Stimulated activated CD4-positive, alpha-beta T cell treated with anti-CD3 and anti-CD28 coated beads, Interleukin-1b, Interleukin-23, amount 100 ng/mL, for 1 hour (primary cell): ENCODE data around the gene PIP4K2A.
"Not testable (repeated sequence)": the region's sequence is repeated elsewhere in the genome, so short reads cannot be mapped to it uniquely, and the experiment has no call there.

Source experiments
- DNase-seq, 2 donors: peaks; one replicate each; pipeline ENCODE4 v3.0.0-alpha.2; 2020; ENCODE audit warnings: low read depth in 2 of 2

The PIP4K2A gene

GRCh38 chr10:22719406-22720042, 5.1 kb upstream of the PIP4K2A start:
- DNase-seq, result no peak

GRCh38 chr10:22718659-22719058, 4.3 kb upstream of the PIP4K2A start:
- not testable (repeated sequence) for DNase-seq

- DNase-seq, result no peak
These were observed 3.4 kb upstream of the PIP4K2A start for GRCh38 chr10:22717728-22718127.

- DNase-seq, result no peak
These were observed 2.6 kb upstream of the PIP4K2A start for GRCh38 chr10:22716943-22717342.

- no peak for DNase-seq
These were observed 880 bp upstream of the PIP4K2A start for GRCh38 chr10:22715290-22715625.

- peak in 1 of 2 donors; percentile 9 for DNase-seq
These were observed 412 bp downstream of the PIP4K2A start for GRCh38 chr10:22713853-22714478.

GRCh38 chr10:22712956-22713852, 1.2 kb downstream of the PIP4K2A start:
- peak in 1 of 2 donors; percentile 15 for DNase-seq

GRCh38 chr10:22712211-22712955, 2.0 kb downstream of the PIP4K2A start:
- DNase-seq, result no peak

GRCh38 chr10:22711373-22711772, 3.0 kb downstream of the PIP4K2A start:
- DNase-seq, result no peak

GRCh38 chr10:22710139-22710745, 4.1 kb downstream of the PIP4K2A start:
- DNase-seq, result no peak

GRCh38 chr10:22708772-22709171, 5.6 kb downstream of the PIP4K2A start:
- no peak for DNase-seq

GRCh38 chr10:22705527-22705926, 8.9 kb downstream of the PIP4K2A start:
- DNase-seq, result no peak

GRCh38 chr10:22704942-22705341, 9.4 kb downstream of the PIP4K2A start:
- DNase-seq, result no peak

GRCh38 chr10:22704471-22704911, 9.9 kb downstream of the PIP4K2A start:
- no peak for DNase-seq

GRCh38 chr10:22702348-22702747, 12.0 kb downstream of the PIP4K2A start:
- DNase-seq, result no peak

GRCh38 chr10:22701132-22701826, 13.1 kb downstream of the PIP4K2A start:
- no peak for DNase-seq

- no peak for DNase-seq
These were observed 13.9 kb downstream of the PIP4K2A start for GRCh38 chr10:22700489-22700888.

GRCh38 chr10:22699976-22700375, 14.4 kb downstream of the PIP4K2A start:
- DNase-seq, result no peak

GRCh38 chr10:22698941-22699440, 15.4 kb downstream of the PIP4K2A start:
- no peak for DNase-seq

GRCh38 chr10:22697800-22698199, 16.6 kb downstream of the PIP4K2A start:
- DNase-seq, result no peak

- no peak for DNase-seq
These were observed 17.3 kb downstream of the PIP4K2A start for GRCh38 chr10:22697101-22697500.
